ENCODE measurements around the gene CLK2. TPM values are rescaled to one million over a fixed set of nuclear protein-coding genes. Genes with fewer than 3 reads are reported as not detected.

The CLK2 gene
- total and polyA plus RNA-seq, 2 donors (not counting 3 experiments of a cell fraction or from before 2014, with no cell fraction given): 69.1 to 80.9 TPM

GRCh38 chr1:155260276-155260675 lies 13.0 kb downstream of the CLK2 start:
- TF ChIP-seq POLR2A (IDR thresholded peaks at IDR 0.05; ENCODE audit: low read depth, low read length) (no peak), GATA2 (IDR thresholded peaks at IDR 0.05; ENCODE audit: insufficient read depth, insufficient read length, low read depth, low read length) (no peak), JUN (IDR thresholded peaks at IDR 0.05; ENCODE audit: borderline replicate concordance, insufficient read depth, insufficient read length, low read depth) (no peak), EZH2 (IDR thresholded peaks at IDR 0.05; ENCODE audit: borderline replicate concordance, low read depth, low read length, severe bottlenecking) (no peak), POLR2AphosphoS5 (IDR thresholded peaks at IDR 0.05; ENCODE audit: insufficient read depth, low read depth, low read length) (no peak), MYC (IDR thresholded peaks at IDR 0.05; ENCODE audit: low read depth, low read length) (no peak), FOS (IDR thresholded peaks at IDR 0.05; ENCODE audit: borderline replicate concordance, insufficient read depth, low read length) (no peak)
- TF ChIP-seq, protein P1, sequence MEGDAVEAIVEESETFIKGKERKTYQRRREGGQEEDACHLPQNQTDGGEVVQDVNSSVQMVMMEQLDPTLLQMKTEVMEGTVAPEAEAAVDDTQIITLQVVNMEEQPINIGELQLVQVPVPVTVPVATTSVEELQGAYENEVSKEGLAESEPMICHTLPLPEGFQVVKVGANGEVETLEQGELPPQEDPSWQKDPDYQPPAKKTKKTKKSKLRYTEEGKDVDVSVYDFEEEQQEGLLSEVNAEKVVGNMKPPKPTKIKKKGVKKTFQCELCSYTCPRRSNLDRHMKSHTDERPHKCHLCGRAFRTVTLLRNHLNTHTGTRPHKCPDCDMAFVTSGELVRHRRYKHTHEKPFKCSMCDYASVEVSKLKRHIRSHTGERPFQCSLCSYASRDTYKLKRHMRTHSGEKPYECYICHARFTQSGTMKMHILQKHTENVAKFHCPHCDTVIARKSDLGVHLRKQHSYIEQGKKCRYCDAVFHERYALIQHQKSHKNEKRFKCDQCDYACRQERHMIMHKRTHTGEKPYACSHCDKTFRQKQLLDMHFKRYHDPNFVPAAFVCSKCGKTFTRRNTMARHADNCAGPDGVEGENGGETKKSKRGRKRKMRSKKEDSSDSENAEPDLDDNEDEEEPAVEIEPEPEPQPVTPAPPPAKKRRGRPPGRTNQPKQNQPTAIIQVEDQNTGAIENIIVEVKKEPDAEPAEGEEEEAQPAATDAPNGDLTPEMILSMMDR (IDR thresholded peaks at IDR 0.05; ENCODE audit: extremely low read depth in 1 of 2, insufficient read depth in 1 of 2, low read depth in 1 of 2, low read length in 2 of 2): no peak
- TF ChIP-seq, protein P2, sequence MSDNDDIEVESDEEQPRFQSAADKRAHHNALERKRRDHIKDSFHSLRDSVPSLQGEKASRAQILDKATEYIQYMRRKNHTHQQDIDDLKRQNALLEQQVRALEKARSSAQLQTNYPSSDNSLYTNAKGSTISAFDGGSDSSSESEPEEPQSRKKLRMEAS (IDR thresholded peaks at IDR 0.05; ENCODE audit: insufficient read depth, insufficient read length): no peak
- H4K20me1 ChIP-seq (replicated peaks; ENCODE audit: control insufficient read depth, extremely low read depth, insufficient read depth, low read length): no peaks in the 10 kb centered on the region
- no TSS peak for BruUV-seq (replicated peaks)
- H2AFZ ChIP-seq (ENCODE audit: low read depth, low read length): no peak overlapping the region
- H3K9me1 ChIP-seq (replicated peaks; ENCODE audit: control insufficient read depth, extremely low read depth, insufficient read depth, low read length): no peaks in the 10 kb centered on the region
- H3K27ac ChIP-seq (ENCODE audit: insufficient read depth, low read depth, low read length): no peak overlapping the region
- H3K36me3 ChIP-seq (ENCODE audit: control insufficient read depth in 2 of 2, extremely low read depth in 1 of 2, insufficient read depth in 2 of 2, low read length in 2 of 2): peaks cover 6 to 22% of the 10 kb centered on the region in 2 experiments
- CTCF ChIA-PET: interaction anchor here (1.4 to 2.4 kb wide), 2 partner anchors 10 to 53 kb away, joined by 4 to 13 read pairs; no protein-coding TSS in a partner anchor
- H3K9ac ChIP-seq (replicated peaks; ENCODE audit: extremely low read depth, insufficient read depth, low read length): no peak overlapping the region
- no peak overlapping the region for H3K4me2 ChIP-seq (ENCODE audit: insufficient read depth, low read length)
- FAIRE-seq: no peak
- H3K27me3 ChIP-seq (ENCODE audit: control insufficient read depth in 2 of 2, insufficient read depth in 2 of 2, low read length in 2 of 2): no peaks in the 10 kb centered on the region
- H3K4me3 ChIP-seq (replicated peaks in 1 of 3; ENCODE audit: insufficient read depth in 1 of 3, low read depth in 1 of 3, low read length in 3 of 3): no peak overlapping the region
- intact Hi-C loops (cut with micrococcal nuclease) (no loop called here), dilution Hi-C loops (cut with MboI; ENCODE audit: extremely low pct_ligation_motif_present, low sequenced_read_pairs) (no loop called here)
- H3K79me2 ChIP-seq (ENCODE audit: control insufficient read depth, insufficient read depth, low read length): peaks cover 17% of the 10 kb centered on the region
- no peak for DNase-seq (ENCODE audit: low read depth, low spot score)
- H3K4me1 ChIP-seq (ENCODE audit: control insufficient read depth, extremely low read depth, insufficient read depth, low read length): peaks cover 14% of the 10 kb centered on the region
- POLR2A ChIA-PET: no interaction called here
- H3K9me3 ChIP-seq (replicated peaks; ENCODE audit: control insufficient read depth, insufficient read depth, low read length): no peaks in the 10 kb centered on the region

All from endothelial cell of umbilical vein (primary cell).